ENCODE measurements around the gene C1QTNF8. TPM values are rescaled to one million over a fixed set of nuclear protein-coding genes. Genes with fewer than 3 reads are reported as not detected.

C1QTNF8 gene
- total and polyA plus RNA-seq, 7 experiments from 2014 or later = not detected

DNA sequence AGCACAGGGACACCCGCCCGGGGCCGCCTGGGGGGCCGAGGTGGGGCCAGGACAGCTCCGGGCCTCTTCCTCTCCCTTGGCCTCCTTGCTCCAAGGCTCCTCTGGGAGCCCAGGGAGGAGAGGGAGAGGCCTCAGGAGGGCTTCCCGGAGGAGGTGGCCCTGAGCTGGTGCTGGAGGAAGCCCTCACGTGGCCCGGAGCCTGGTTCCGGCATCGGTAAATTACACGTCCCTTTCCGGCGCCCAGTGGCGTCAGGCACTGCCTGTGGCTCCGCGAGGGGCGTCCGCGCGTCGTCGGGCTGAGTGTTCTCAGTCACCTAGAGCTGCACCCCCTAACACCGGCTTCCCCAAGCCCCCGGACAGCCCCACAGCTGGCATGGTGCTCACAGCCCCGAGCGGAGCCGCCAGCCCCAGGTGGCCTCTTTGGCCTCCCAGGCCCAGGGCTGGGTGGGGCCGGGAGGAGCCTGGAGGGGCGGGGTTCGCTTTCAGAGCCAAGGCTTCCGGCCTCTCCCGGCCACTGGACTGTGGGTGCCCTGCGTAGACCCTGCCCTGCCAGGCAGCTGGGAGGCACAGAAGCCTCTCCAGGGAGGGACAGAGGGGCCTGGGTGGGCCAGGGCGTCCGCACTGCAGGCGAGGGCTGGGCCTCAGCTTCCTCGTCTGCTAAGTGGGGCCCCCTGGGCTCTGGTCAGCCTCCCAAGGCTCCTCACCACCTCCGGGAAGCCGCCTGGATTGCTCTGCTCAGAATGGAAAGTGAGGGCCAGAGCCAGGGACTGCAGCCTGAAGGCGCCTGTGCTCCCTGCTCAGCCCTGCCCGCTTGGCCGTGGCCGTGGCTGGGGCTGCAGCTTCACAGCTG, 51.4 kb downstream of the C1QTNF8 start:
- H3K27ac Mint-ChIP-seq = no peak overlapping the region
- H3K4me3 Mint-ChIP-seq = no peak overlapping the region
- Histone ChIP-seq H3K4me3 (ENCODE audit: low read length) (no peak overlapping the region), H3K27me3 (ENCODE audit: control insufficient read depth in 2 of 2, insufficient read depth in 2 of 2, low read length in 2 of 2) (no peaks in the 10 kb centered on the region), H3K27ac (ENCODE audit: low read depth, low read length) (no peak overlapping the region), H3K9me3 (ENCODE audit: control insufficient read depth in 2 of 3, low read length in 3 of 3) (peaks cover 0 to 6% (median 0%) of the 10 kb centered on the region in 3 experiments), H3K4me1 (ENCODE audit: control insufficient read depth in 2 of 2, insufficient read depth in 2 of 2, low read length in 2 of 2) (no peaks in the 10 kb centered on the region), H3K36me3 (ENCODE audit: control insufficient read depth in 2 of 3, insufficient read depth in 3 of 3, low read length in 3 of 3) (no peaks in the 10 kb centered on the region)
- no peaks in the 10 kb centered on the region for H3K4me1 Mint-ChIP-seq
- ChIA-PET POLR2A (no interaction called here), CTCF (interaction anchor here (0.6 kb wide), 1 partner anchor 9 kb away, joined by 3 read pairs; no protein-coding TSS in a partner anchor)
- DNase-seq (no peak), ATAC-seq (no peak)
- peaks cover 0 to 3% (median 0%) of the 10 kb centered on the region in 5 donors for H3K36me3 Mint-ChIP-seq
- intact Hi-C loops (cut with micrococcal nuclease) = no loop called here
- H3K9me3 Mint-ChIP-seq = peaks cover 0 to 7% (median 0%) of the 10 kb centered on the region in 11 donors
- no peaks in the 10 kb centered on the region for H3K27me3 Mint-ChIP-seq

DNA sequence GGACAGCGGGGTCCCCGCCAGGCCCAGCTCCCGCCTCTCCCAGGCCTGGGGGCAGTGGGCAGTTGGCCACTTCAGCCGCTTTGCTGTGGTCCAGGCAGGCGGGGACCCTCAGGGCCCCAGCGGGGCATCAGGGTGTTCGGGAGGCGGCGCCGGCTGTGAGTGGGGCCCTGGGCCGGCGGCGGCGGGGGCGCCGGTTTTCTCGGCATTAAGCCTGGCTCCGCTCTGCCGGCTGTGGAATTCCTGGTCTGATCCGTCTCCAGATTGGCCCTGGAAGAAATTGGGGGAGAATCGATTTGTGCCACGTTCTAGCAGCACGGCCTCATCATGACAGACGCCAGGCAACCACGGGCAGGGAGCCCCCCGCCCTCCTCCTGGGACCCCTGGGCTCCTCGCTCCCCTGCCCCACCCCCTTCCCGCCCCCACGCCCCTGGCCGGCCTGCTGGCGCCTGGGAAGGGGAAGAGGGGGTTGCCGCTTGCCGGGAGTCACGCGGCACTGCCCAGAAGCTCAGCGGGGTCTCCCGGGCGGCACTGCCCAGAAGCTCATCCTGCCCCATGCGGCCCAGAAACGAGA, 52.1 kb downstream of the C1QTNF8 start:
- Histone ChIP-seq H3K4me3 (ENCODE audit: low read length) (no peak overlapping the region), H3K27ac (ENCODE audit: low read depth, low read length) (no peak overlapping the region), H3K27me3 (ENCODE audit: control insufficient read depth in 2 of 2, insufficient read depth in 2 of 2, low read length in 2 of 2) (no peaks in the 10 kb centered on the region), H3K36me3 (ENCODE audit: control insufficient read depth in 2 of 3, insufficient read depth in 3 of 3, low read length in 3 of 3) (no peaks in the 10 kb centered on the region), H3K4me1 (ENCODE audit: control insufficient read depth in 2 of 2, insufficient read depth in 2 of 2, low read length in 2 of 2) (no peaks in the 10 kb centered on the region), H3K9me3 (ENCODE audit: control insufficient read depth in 2 of 3, low read length in 3 of 3) (peaks cover 0 to 6% (median 0%) of the 10 kb centered on the region in 3 experiments)
- POLR2A ChIA-PET = no interaction called here
- H3K27ac Mint-ChIP-seq = no peak overlapping the region
- no peak for DNase-seq
- peaks cover 0 to 7% (median 0%) of the 10 kb centered on the region in 11 donors for H3K9me3 Mint-ChIP-seq
- H3K27me3 Mint-ChIP-seq = no peaks in the 10 kb centered on the region
- intact Hi-C loops (cut with micrococcal nuclease) = no loop called here
- no peaks in the 10 kb centered on the region for H3K4me1 Mint-ChIP-seq
- H3K4me3 Mint-ChIP-seq = no peak overlapping the region
- CTCF ChIA-PET = no interaction called here
- peaks cover 0 to 3% (median 0%) of the 10 kb centered on the region in 5 donors for H3K36me3 Mint-ChIP-seq
- no peak for ATAC-seq

DNA sequence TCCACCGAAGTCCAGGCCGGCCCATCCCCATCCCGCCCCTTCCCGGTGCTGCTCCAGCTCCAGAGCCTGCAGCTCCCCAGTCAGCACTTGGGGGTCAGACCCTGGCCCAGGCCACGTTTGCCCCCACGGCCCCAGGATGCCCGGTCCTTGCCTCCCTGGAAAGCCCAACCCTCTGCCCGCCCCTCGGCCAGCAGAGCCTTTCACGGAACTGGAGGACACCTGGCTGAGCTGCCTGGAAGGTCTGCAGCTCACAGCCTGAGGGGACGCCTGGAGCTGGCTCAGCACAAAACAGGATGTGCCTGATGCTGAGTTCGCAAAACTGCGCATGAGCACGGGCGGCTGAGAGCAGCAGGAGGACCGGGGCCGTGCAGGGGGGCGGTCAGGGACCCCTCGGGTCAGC, 53.2 kb downstream of the C1QTNF8 start:
- Mint-ChIP-seq H3K4me3 (no peak overlapping the region), H3K27me3 (no peaks in the 10 kb centered on the region), H3K36me3 (peaks cover 0 to 3% (median 0%) of the 10 kb centered on the region in 5 donors), H3K4me1 (no peaks in the 10 kb centered on the region), H3K27ac (peak overlapping the region in 1 of 9 donors; percentile 48), H3K9me3 (peaks cover 0 to 7% (median 0%) of the 10 kb centered on the region in 11 donors)
- ChIA-PET CTCF (no interaction called here), POLR2A (no interaction called here)
- Histone ChIP-seq H3K4me3 (ENCODE audit: low read length) (no peak overlapping the region), H3K36me3 (ENCODE audit: control insufficient read depth in 2 of 3, insufficient read depth in 3 of 3, low read length in 3 of 3) (no peaks in the 10 kb centered on the region), H3K27me3 (ENCODE audit: control insufficient read depth in 2 of 2, insufficient read depth in 2 of 2, low read length in 2 of 2) (no peaks in the 10 kb centered on the region), H3K4me1 (ENCODE audit: control insufficient read depth in 2 of 2, insufficient read depth in 2 of 2, low read length in 2 of 2) (no peaks in the 10 kb centered on the region), H3K9me3 (ENCODE audit: control insufficient read depth in 2 of 3, low read length in 3 of 3) (peaks cover 0 to 6% (median 0%) of the 10 kb centered on the region in 3 experiments), H3K27ac (ENCODE audit: low read depth, low read length) (no peak overlapping the region)
- intact Hi-C loops (cut with micrococcal nuclease) = no loop called here
- DNase-seq = peak in 1 of 9 donors; percentile 10
- no peak for ATAC-seq

GRCh38 chr16:1042049-1042744, 53.8 kb downstream of the C1QTNF8 start:
- peaks cover 0 to 6% (median 0%) of the 10 kb centered on the region in 3 experiments for H3K9me3 ChIP-seq (ENCODE audit: control insufficient read depth in 2 of 3, low read length in 3 of 3)
- CTCF ChIA-PET = no interaction called here
- Mint-ChIP-seq H3K27ac (peak overlapping the region in 2 of 9 donors; percentile 7 to 22), H3K9me3 (peaks cover 0 to 7% (median 0%) of the 10 kb centered on the region in 11 donors), H3K36me3 (peaks cover 0 to 3% (median 0%) of the 10 kb centered on the region in 5 donors), H3K4me3 (no peak overlapping the region), H3K4me1 (no peaks in the 10 kb centered on the region), H3K27me3 (no peaks in the 10 kb centered on the region)
- intact Hi-C loops (cut with micrococcal nuclease) = no loop called here
- no peaks in the 10 kb centered on the region for H3K36me3 ChIP-seq (ENCODE audit: control insufficient read depth in 2 of 3, insufficient read depth in 3 of 3, low read length in 3 of 3)
- no peaks in the 10 kb centered on the region for H3K4me1 ChIP-seq (ENCODE audit: control insufficient read depth in 2 of 2, insufficient read depth in 2 of 2, low read length in 2 of 2)
- DNase-seq (no peak), ATAC-seq (no peak)
- no peak overlapping the region for H3K4me3 ChIP-seq (ENCODE audit: low read length)
- H3K27ac ChIP-seq (ENCODE audit: low read depth, low read length) = no peak overlapping the region
- H3K27me3 ChIP-seq (ENCODE audit: control insufficient read depth in 2 of 2, insufficient read depth in 2 of 2, low read length in 2 of 2) = no peaks in the 10 kb centered on the region
- POLR2A ChIA-PET = no interaction called here

DNA sequence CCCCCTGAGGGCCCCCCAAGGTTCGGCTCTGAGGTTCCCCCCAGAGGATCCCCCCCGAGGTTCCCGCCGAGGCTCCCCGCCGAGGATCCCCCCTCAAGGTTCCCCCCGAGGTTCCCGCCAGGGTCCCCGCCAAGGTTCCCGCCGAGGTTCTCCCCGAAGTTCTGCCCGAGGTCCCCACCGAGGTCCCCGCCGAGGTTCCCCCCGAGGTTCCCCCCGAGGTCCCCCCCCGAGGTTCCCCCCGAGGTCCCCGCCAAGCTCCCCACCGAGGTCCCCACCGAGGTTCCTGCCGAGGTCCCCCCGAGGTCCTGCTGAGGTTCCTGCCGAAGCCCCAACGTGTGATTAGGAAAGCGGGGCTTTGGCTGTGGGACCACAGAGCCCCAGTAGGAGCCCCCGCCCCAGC, 55.7 kb downstream of the C1QTNF8 start:
- Mint-ChIP-seq H3K4me3 (no peak overlapping the region), H3K27ac (no peak overlapping the region), H3K27me3 (no peaks in the 10 kb centered on the region), H3K4me1 (no peaks in the 10 kb centered on the region), H3K36me3 (peaks cover 0 to 3% (median 0%) of the 10 kb centered on the region in 5 donors), H3K9me3 (peaks cover 0 to 7% (median 0%) of the 10 kb centered on the region in 11 donors)
- no peak overlapping the region for H3K27ac ChIP-seq (ENCODE audit: low read depth, low read length)
- no peak overlapping the region for H3K4me3 ChIP-seq (ENCODE audit: low read length)
- no peak for ATAC-seq
- CTCF ChIA-PET = no interaction called here
- no peaks in the 10 kb centered on the region for H3K27me3 ChIP-seq (ENCODE audit: control insufficient read depth in 2 of 2, insufficient read depth in 2 of 2, low read length in 2 of 2)
- DNase-seq = no peak
- H3K4me1 ChIP-seq (ENCODE audit: control insufficient read depth in 2 of 2, insufficient read depth in 2 of 2, low read length in 2 of 2) = no peaks in the 10 kb centered on the region
- intact Hi-C loops (cut with micrococcal nuclease) = no loop called here
- H3K9me3 ChIP-seq (ENCODE audit: control insufficient read depth in 2 of 3, low read length in 3 of 3) = peaks cover 0 to 6% (median 0%) of the 10 kb centered on the region in 3 experiments
- no peaks in the 10 kb centered on the region for H3K36me3 ChIP-seq (ENCODE audit: control insufficient read depth in 2 of 3, insufficient read depth in 3 of 3, low read length in 3 of 3)
- POLR2A ChIA-PET = no interaction called here

DNA sequence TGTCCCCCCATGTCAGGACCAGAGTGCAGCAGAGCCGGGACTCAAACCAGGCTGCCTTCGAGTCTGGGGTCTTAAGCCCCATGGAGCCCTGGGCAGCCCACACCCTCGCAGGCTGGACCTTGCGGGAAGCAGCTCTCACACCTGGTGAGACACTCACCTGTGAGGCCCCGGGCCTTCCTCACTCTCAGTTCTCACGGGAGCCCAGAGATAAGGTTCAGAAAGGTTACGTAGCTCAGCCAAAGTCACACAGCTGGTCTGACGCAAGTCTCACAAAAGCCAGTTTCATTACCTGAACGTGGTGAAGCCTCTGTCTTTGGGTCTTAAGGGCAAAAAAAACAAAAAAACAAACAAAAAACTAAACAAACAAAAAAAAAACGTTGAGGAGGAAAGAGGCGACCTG, 56.3 kb downstream of the C1QTNF8 start:
- Histone ChIP-seq H3K36me3 (ENCODE audit: control insufficient read depth in 2 of 3, insufficient read depth in 3 of 3, low read length in 3 of 3) (no peaks in the 10 kb centered on the region), H3K4me1 (ENCODE audit: control insufficient read depth in 2 of 2, insufficient read depth in 2 of 2, low read length in 2 of 2) (no peaks in the 10 kb centered on the region), H3K27ac (ENCODE audit: low read depth, low read length) (no peak overlapping the region), H3K4me3 (ENCODE audit: low read length) (no peak overlapping the region), H3K9me3 (ENCODE audit: control insufficient read depth in 2 of 3, low read length in 3 of 3) (peaks cover 0 to 6% (median 0%) of the 10 kb centered on the region in 3 experiments), H3K27me3 (ENCODE audit: control insufficient read depth in 2 of 2, insufficient read depth in 2 of 2, low read length in 2 of 2) (no peaks in the 10 kb centered on the region)
- intact Hi-C loops (cut with micrococcal nuclease) = no loop called here
- ATAC-seq (no peak), DNase-seq (no peak)
- Mint-ChIP-seq H3K27ac (no peak overlapping the region), H3K36me3 (peaks cover 0 to 3% (median 0%) of the 10 kb centered on the region in 5 donors), H3K27me3 (no peaks in the 10 kb centered on the region), H3K4me3 (no peak overlapping the region), H3K4me1 (no peaks in the 10 kb centered on the region), H3K9me3 (peaks cover 0 to 7% (median 0%) of the 10 kb centered on the region in 11 donors)
- ChIA-PET POLR2A (no interaction called here), CTCF (no interaction called here)
